HG02870 (cell line): Measurements from ENCODE around the gene PITX2.

Experiments
- ATAC-seq: cut with Tn5 transposase; IDR thresholded peaks from one replicate; pipeline ENCODE4 v1.9.1; 2021; ENCODE audit warnings: mild to moderate bottlenecking, moderate library complexity; ENCODE audit not compliant: unreplicated experiment

PITX2 gene

GRCh38 chr4:110622841-110623717, at the start of gene PITX2:
Gene PITX2, minus strand, starts transcription at chr4:110623077. Its CDS starts 617 bp downstream, at chr4:110622460.
- no peak for ATAC-seq

- ATAC-seq: no peak
Observed at GRCh38 chr4:110671679-110672078, 48.8 kb upstream of the PITX2 start.

- no peak for ATAC-seq
Observed at GRCh38 chr4:110669663-110670062, 46.8 kb upstream of the PITX2 start.

GRCh38 chr4:110668463-110669235, 45.8 kb upstream of the PITX2 start:
- no peak for ATAC-seq

GRCh38 chr4:110667670-110668069, 44.8 kb upstream of the PITX2 start:
- ATAC-seq: no peak

- no peak for ATAC-seq
Observed at GRCh38 chr4:110666030-110666429, 43.2 kb upstream of the PITX2 start.

- no peak for ATAC-seq
Observed at GRCh38 chr4:110663738-110664444, 41.0 kb upstream of the PITX2 start.

GRCh38 chr4:110663206-110663605, 40.3 kb upstream of the PITX2 start:
- ATAC-seq: no peak

- no peak for ATAC-seq
Observed at GRCh38 chr4:110660755-110661154, 37.9 kb upstream of the PITX2 start.

GRCh38 chr4:110654254-110654635, 31.4 kb upstream of the PITX2 start:
- no peak for ATAC-seq

GRCh38 chr4:110653321-110654253, 30.7 kb upstream of the PITX2 start:
- ATAC-seq: no peak

GRCh38 chr4:110644008-110644407, 21.1 kb upstream of the PITX2 start:
- no peak for ATAC-seq

GRCh38 chr4:110643096-110643495, 20.2 kb upstream of the PITX2 start:
- no peak for ATAC-seq

- no peak for ATAC-seq
Observed at GRCh38 chr4:110641218-110641617, 18.3 kb upstream of the PITX2 start.

GRCh38 chr4:110640576-110640975, 17.7 kb upstream of the PITX2 start:
- no peak for ATAC-seq

GRCh38 chr4:110639207-110640090, 16.6 kb upstream of the PITX2 start:
- ATAC-seq: no peak

GRCh38 chr4:110638089-110638746, 15.3 kb upstream of the PITX2 start:
- no peak for ATAC-seq

GRCh38 chr4:110637408-110638088, 14.7 kb upstream of the PITX2 start:
- no peak for ATAC-seq
